ENCODE results near the gene FSTL4.

- TF ChIP-seq CTCF (IDR thresholded peaks at IDR 0.05 in 4 of 5, conservative IDR thresholded peaks at IDR 0.05 in 1 of 5) (no peak), POLR2A (IDR thresholded peaks at IDR 0.05) (no peak)
Measured at GRCh38 chr5:133297293-133297692, 315.0 kb downstream of the FSTL4 start.

All from gastrocnemius medialis (tissue), 4 donors.